H9 (cell line): Measurements from ENCODE around the gene MBNL1. TPM values are rescaled to one million over a fixed set of nuclear protein-coding genes. Genes with fewer than 3 reads are reported as not detected.

ENCODE experiments used
- DNase-seq: peaks from one replicate; pipeline ENCODE4 v3.0.0-alpha.2; 2017
- H2AFZ ChIP-seq: one replicate; pipeline ENCODE4 v1.6.1; 2013; ENCODE audit warnings: mild to moderate bottlenecking, low read length, control low read depth, moderate library complexity
- H2AK5ac ChIP-seq: 2 replicates; pipeline ENCODE4 v1.6.1; 2013; ENCODE audit warnings: low read length, control low read depth, mixed read lengths; ENCODE audit not compliant: insufficient read length
- H2BK120ac ChIP-seq: one replicate; pipeline ENCODE4 v1.6.1; 2013; ENCODE audit warnings: low read depth, mild to moderate bottlenecking, low read length, control low read depth, inconsistent platforms; ENCODE audit not compliant: poor library complexity, severe bottlenecking
- H2BK12ac ChIP-seq: 2 replicates; pipeline ENCODE4 v1.6.1; 2013; ENCODE audit warnings: low read length, control low read depth, mixed read lengths, low read depth; ENCODE audit not compliant: insufficient read length
- H2BK15ac ChIP-seq: 2 replicates; pipeline ENCODE4 v1.6.1; 2013; ENCODE audit warnings: low read depth, low read length, control low read depth
- H2BK20ac ChIP-seq: one replicate; pipeline ENCODE4 v1.6.1; 2013; ENCODE audit warnings: low read depth, mild to moderate bottlenecking, low read length, control low read depth, inconsistent platforms; ENCODE audit not compliant: poor library complexity, severe bottlenecking
- H2BK5ac ChIP-seq: 2 replicates; pipeline ENCODE4 v1.6.1; 2013; ENCODE audit warnings: low read length, control low read depth, mixed read lengths; ENCODE audit not compliant: insufficient read length
- H3K14ac ChIP-seq: 2 replicates; pipeline ENCODE4 v1.6.1; 2013; ENCODE audit warnings: low read length, control low read depth; ENCODE audit not compliant: insufficient read depth
- H3K18ac ChIP-seq: 2 replicates; pipeline ENCODE4 v1.6.1; 2013; ENCODE audit warnings: low read depth, mild to moderate bottlenecking, mixed read lengths, low read length, control low read depth; ENCODE audit not compliant: insufficient read length
- H3K23ac ChIP-seq: 2 replicates; pipeline ENCODE4 v1.6.1; 2013; ENCODE audit warnings: low read length, control low read depth, mixed read lengths, low read depth; ENCODE audit not compliant: insufficient read length
- H3K23me2 ChIP-seq: 2 replicates; pipeline ENCODE4 v1.6.1; 2013; ENCODE audit warnings: low read depth, mild to moderate bottlenecking, mixed read lengths, low read length, control low read depth; ENCODE audit not compliant: insufficient read length, poor library complexity, severe bottlenecking
- H3K27ac ChIP-seq: 2 replicates; pipeline ENCODE4 v1.5.1; 2013; ENCODE audit warnings: low read length, control low read depth, mixed read lengths, low read depth; ENCODE audit not compliant: insufficient read length
- H3K27me3 ChIP-seq: 2 replicates; pipeline ENCODE4 v1.6.1; 2013; ENCODE audit warnings: low read length, control low read depth, inconsistent platforms; ENCODE audit not compliant: insufficient read depth
- H3K4ac ChIP-seq: 2 replicates; pipeline ENCODE4 v1.6.1; 2013; ENCODE audit warnings: low read depth, mild to moderate bottlenecking, control low read depth, inconsistent platforms, low read length, moderate library complexity
- H3K4me1 ChIP-seq: 2 replicates; pipeline ENCODE4 v1.6.1; 2013; ENCODE audit warnings: low read length, control low read depth, inconsistent platforms; ENCODE audit not compliant: insufficient read depth
- H3K4me2 ChIP-seq: 2 replicates; pipeline ENCODE4 v1.6.1; 2013; ENCODE audit warnings: low read length, control low read depth, mixed read lengths; ENCODE audit not compliant: insufficient read length, insufficient read depth
- H3K56ac ChIP-seq: 2 replicates; pipeline ENCODE4 v1.6.1; 2013; ENCODE audit warnings: low read depth, mild to moderate bottlenecking, mixed read lengths, low read length, control low read depth; ENCODE audit not compliant: insufficient read length
- H3K79me1 ChIP-seq: 2 replicates; pipeline ENCODE4 v1.6.1; 2013; ENCODE audit warnings: low read depth, mild to moderate bottlenecking, moderate library complexity, low read length, control low read depth, inconsistent platforms; ENCODE audit not compliant: insufficient read depth, poor library complexity, severe bottlenecking
- H3K79me2 ChIP-seq: 2 replicates; pipeline ENCODE4 v1.6.1; 2013; ENCODE audit warnings: low read length, control low read depth, inconsistent platforms; ENCODE audit not compliant: insufficient read depth
- H3K9ac ChIP-seq: 2 replicates; pipeline ENCODE4 v1.6.1; 2013; ENCODE audit warnings: low read length, control low read depth, mixed read lengths; ENCODE audit not compliant: insufficient read length; ENCODE audit errors: extremely low read depth
- H3K9me3 ChIP-seq: one replicate; pipeline ENCODE4 v1.6.1; 2013; ENCODE audit warnings: low read depth, low read length, inconsistent platforms; ENCODE audit not compliant: control insufficient read depth
- H3T11ph ChIP-seq: one replicate; pipeline ENCODE4 v1.6.1; 2013; ENCODE audit warnings: mild to moderate bottlenecking, low read length, control low read depth, inconsistent platforms
- H4K20me1 ChIP-seq: one replicate; pipeline ENCODE4 v1.6.1; 2013; ENCODE audit not compliant: control insufficient read depth, insufficient read length, insufficient read depth
- H4K5ac ChIP-seq: 2 replicates; pipeline ENCODE4 v1.6.1; 2013; ENCODE audit warnings: low read depth, mild to moderate bottlenecking, mixed read lengths, low read length, control low read depth; ENCODE audit not compliant: insufficient read length
- H4K8ac ChIP-seq: replicated peaks from 2 replicates; pipeline ENCODE4 v1.6.1; 2013; ENCODE audit warnings: low read length, control low read depth, mixed read lengths, low read depth; ENCODE audit not compliant: insufficient read length
- H4K91ac ChIP-seq: 2 replicates; pipeline ENCODE4 v1.6.1; 2013; ENCODE audit warnings: low read depth, mild to moderate bottlenecking, moderate library complexity, mixed read lengths, low read length, control low read depth; ENCODE audit not compliant: insufficient read length
- H3K27ac Mint-ChIP-seq, 3 experiments: 2 replicates in 2 of 3; 3 replicates in 1 of 3; pipeline ENCODE4 v1.8.0; 2020 to 2021; ENCODE audit warnings: mixed read lengths in 3 of 3, mild to moderate bottlenecking in 1 of 3, moderate library complexity in 1 of 3
- H3K27me3 Mint-ChIP-seq: 2 replicates; pipeline ENCODE4 v1.8.0; 2021; ENCODE audit warnings: low read depth, mild to moderate bottlenecking, moderate library complexity, mixed read lengths
- H3K36me3 Mint-ChIP-seq, 3 experiments: 2 replicates in 2 of 3; 3 replicates in 1 of 3; pipeline ENCODE4 v1.8.0; 2020 to 2021; ENCODE audit warnings: low read depth in 3 of 3, mixed read lengths in 3 of 3; ENCODE audit not compliant: insufficient read depth in 1 of 3
- H3K4me1 Mint-ChIP-seq, 2 experiments: 2 replicates each; pipeline ENCODE4 v1.8.0; 2020; ENCODE audit warnings: mixed read lengths in 2 of 2
- H3K4me3 Mint-ChIP-seq, 2 experiments: 2 replicates in 1 of 2; 3 replicates in 1 of 2; pipeline ENCODE4 v1.8.0; 2020 to 2021; ENCODE audit warnings: mild to moderate bottlenecking in 2 of 2, mixed read lengths in 2 of 2, moderate library complexity in 1 of 2
- H3K9me3 Mint-ChIP-seq, 2 experiments: 2 replicates in 1 of 2; 3 replicates in 1 of 2; pipeline ENCODE4 v1.8.0; 2020; ENCODE audit warnings: mild to moderate bottlenecking in 2 of 2, mixed read lengths in 2 of 2, moderate library complexity in 1 of 2
- WGBS: extraction: QIAGEN DNeasy Blood & Tissue Kit; methylation state at CpG from one replicate; pipeline ENCODE4 v1.1.7; 2013; ENCODE audit warnings: missing lambda C conversion rate, low lambda C conversion rate, mixed read lengths; ENCODE audit not compliant: insufficient read length; ENCODE audit errors: extremely low coverage; 5-methylcytosine and 5-hydroxymethylcytosine counted together
- total RNA-seq: library from RNA; stranded (reverse); gene quantifications from 2 replicates; pipeline ENCODE4 v1.2.1, GENCODE V29; 2021
- TF ChIP-seq, protein P1 (sequence below): fragments of 200-600 bp; sonication (generic); conservative IDR thresholded peaks from 3 replicates; pipeline ENCODE4 v1.8.0; 2021; ENCODE audit warnings: antibody characterized with exemption, mild to moderate bottlenecking

The MBNL1 gene
- total RNA-seq, 1 experiment from 2014 or later = 14.9 TPM

DNA sequence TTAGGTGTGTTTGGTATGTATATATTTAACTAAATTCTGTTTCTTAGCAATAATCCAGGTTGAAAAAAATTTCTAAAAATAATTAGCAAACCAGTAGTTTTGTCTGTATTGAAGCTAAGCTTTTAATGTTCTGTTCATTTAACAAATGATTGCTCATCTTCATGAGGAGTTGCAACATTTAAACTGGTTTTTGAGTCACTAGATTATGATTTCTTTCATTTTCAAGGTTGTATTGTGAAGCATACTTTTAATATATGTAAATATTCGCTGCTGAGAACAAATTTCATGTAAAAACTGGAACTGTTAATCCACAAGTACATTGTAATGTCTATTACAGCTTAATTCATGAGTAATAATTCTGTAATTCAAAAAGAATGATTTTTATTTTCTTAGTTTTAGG lies 192.7 kb downstream of the MBNL1 start:
- H2AK5ac ChIP-seq = no peak overlapping the region
- H2BK5ac ChIP-seq = no peak overlapping the region
- no peak for DNase-seq
- no peak overlapping the region for H4K91ac ChIP-seq
- H3K23ac ChIP-seq = no peak overlapping the region
- H2BK20ac ChIP-seq = no peak overlapping the region
- no peak overlapping the region for H3K9ac ChIP-seq
- no peak overlapping the region for H3T11ph ChIP-seq
- no peaks in the 10 kb centered on the region for H3K27me3 ChIP-seq
- Mint-ChIP-seq H3K27me3 (no peaks in the 10 kb centered on the region), H3K36me3 (peaks cover 3 to 6% (median 4%) of the 10 kb centered on the region in 3 experiments; a peak in 2 of 7 replicates), H3K27ac (no peak overlapping the region), H3K4me3 (no peak overlapping the region), H3K9me3 (no peaks in the 10 kb centered on the region), H3K4me1 (peaks cover 8 to 9% of the 10 kb centered on the region in 2 experiments)
- H3K4me1 ChIP-seq = no peaks in the 10 kb centered on the region
- H3K56ac ChIP-seq = no peak overlapping the region
- no peak overlapping the region for H2BK120ac ChIP-seq
- H3K4ac ChIP-seq = no peak overlapping the region
- H2AFZ ChIP-seq = no peak overlapping the region
- H3K9me3 ChIP-seq = no peaks in the 10 kb centered on the region
- H3K4me2 ChIP-seq = no peak overlapping the region
- no peak overlapping the region for H3K18ac ChIP-seq
- no peak overlapping the region for H4K8ac ChIP-seq
- no peak overlapping the region for H3K27ac ChIP-seq
- TF ChIP-seq, protein P1, sequence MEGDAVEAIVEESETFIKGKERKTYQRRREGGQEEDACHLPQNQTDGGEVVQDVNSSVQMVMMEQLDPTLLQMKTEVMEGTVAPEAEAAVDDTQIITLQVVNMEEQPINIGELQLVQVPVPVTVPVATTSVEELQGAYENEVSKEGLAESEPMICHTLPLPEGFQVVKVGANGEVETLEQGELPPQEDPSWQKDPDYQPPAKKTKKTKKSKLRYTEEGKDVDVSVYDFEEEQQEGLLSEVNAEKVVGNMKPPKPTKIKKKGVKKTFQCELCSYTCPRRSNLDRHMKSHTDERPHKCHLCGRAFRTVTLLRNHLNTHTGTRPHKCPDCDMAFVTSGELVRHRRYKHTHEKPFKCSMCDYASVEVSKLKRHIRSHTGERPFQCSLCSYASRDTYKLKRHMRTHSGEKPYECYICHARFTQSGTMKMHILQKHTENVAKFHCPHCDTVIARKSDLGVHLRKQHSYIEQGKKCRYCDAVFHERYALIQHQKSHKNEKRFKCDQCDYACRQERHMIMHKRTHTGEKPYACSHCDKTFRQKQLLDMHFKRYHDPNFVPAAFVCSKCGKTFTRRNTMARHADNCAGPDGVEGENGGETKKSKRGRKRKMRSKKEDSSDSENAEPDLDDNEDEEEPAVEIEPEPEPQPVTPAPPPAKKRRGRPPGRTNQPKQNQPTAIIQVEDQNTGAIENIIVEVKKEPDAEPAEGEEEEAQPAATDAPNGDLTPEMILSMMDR = no peak
- no peak overlapping the region for H3K14ac ChIP-seq
- no peak overlapping the region for H4K5ac ChIP-seq
- no peaks in the 10 kb centered on the region for H3K23me2 ChIP-seq
- H2BK12ac ChIP-seq = no peak overlapping the region
- no peaks in the 10 kb centered on the region for H3K79me1 ChIP-seq
- no peaks in the 10 kb centered on the region for H3K79me2 ChIP-seq
- WGBS = no CpG with 5 or more reads among the region's 1 CpG
- no peaks in the 10 kb centered on the region for H4K20me1 ChIP-seq
- no peak overlapping the region for H2BK15ac ChIP-seq
